Measurements from ENCODE around the gene CEP112. TPM values are rescaled to one million over a fixed set of nuclear protein-coding genes. Genes with fewer than 3 reads are reported as not detected.

The CEP112 gene
- total and polyA plus RNA-seq, 2 of the 8 experiments (the other 6 are each of a cell fraction or from before 2014, with no cell fraction given) = 0.62 to 3.1 TPM

DNA sequence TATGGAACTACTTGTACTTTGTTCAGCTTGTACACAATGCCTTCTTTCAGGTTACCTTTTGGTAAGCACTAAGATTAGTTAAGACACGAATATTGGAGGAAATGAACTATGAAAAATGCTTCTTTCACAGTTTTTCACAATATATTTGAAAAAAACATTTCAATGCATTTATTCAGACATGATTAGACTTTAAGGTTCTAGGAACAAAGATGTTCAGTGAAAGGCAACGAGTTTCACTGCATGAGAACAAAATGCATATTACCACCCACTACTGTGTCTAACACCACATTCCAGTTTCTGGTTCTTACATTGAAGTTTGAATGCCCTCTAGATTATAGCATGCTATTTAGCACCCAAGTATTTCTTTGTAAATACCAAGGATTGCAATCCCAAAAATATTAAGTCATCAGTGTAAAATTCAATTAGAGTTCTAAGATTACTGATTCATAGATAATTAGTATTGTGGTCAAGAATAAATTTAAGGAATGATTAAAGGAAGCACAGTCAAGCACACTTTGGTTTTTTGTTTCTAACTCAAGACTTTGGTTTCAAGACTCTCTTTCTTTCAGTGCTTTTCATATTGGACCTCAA, 261.7 kb downstream of the CEP112 start:
- WGBS, 2 experiments (ENCODE audit: extremely low coverage in 1 of 2, insufficient coverage in 1 of 2, insufficient read length in 1 of 2, insufficient replicate concordance in 2 of 2, low coverage in 1 of 2, low lambda C conversion rate in 2 of 2, missing lambda C conversion rate in 1 of 2) = 85% methylated on average over 2 of the region's 2 CpGs; no CpG with 5 or more reads in 1 of the 2 experiments
- FAIRE-seq (no peak), DNase-seq (ENCODE audit: low read depth in 1 of 2, low spot score in 2 of 2) (no peak)
- Histone ChIP-seq H3K4me1 (replicated peaks in 1 of 4; ENCODE audit: control insufficient read depth in 3 of 4, insufficient read depth in 4 of 4, low read length in 3 of 4) (no peaks in the 10 kb centered on the region), H3K9ac (replicated peaks in 1 of 4; ENCODE audit: extremely low read depth in 1 of 4, low read depth in 3 of 4, low read length in 3 of 4) (no peak overlapping the region), H2BK5ac (ENCODE audit: low read depth, low read length) (no peak overlapping the region), H3K23ac (ENCODE audit: insufficient read length) (no peak overlapping the region), H3K9me3 (ENCODE audit: insufficient read depth in 2 of 2, low read depth in 1 of 2, low read length in 1 of 2) (no peaks in the 10 kb centered on the region), H3K79me2 (ENCODE audit: control insufficient read depth in 1 of 2, insufficient read depth in 2 of 2, low read length in 2 of 2) (no peaks in the 10 kb centered on the region), H4K8ac (ENCODE audit: extremely low read depth, insufficient read depth, low read length) (no peak overlapping the region), H2BK12ac (ENCODE audit: low read depth, low read length) (no peak overlapping the region), H4K91ac (replicated peaks; ENCODE audit: insufficient read length, low read length) (no peak overlapping the region), H4K5ac (ENCODE audit: insufficient read length, low read depth, low read length) (no peak overlapping the region), H3K4me3 (ENCODE audit: extremely low read depth in 1 of 4, insufficient read depth in 2 of 4, low read depth in 3 of 4, low read length in 4 of 4) (no peak overlapping the region), H4K20me1 (replicated peaks in 1 of 2; ENCODE audit: control insufficient read depth in 1 of 2, insufficient read depth in 2 of 2, low read length in 2 of 2) (no peaks in the 10 kb centered on the region), H3K4ac (replicated peaks; ENCODE audit: insufficient read length, low read depth, low read length) (no peak overlapping the region), H3K36me3 (ENCODE audit: control insufficient read depth in 2 of 4, insufficient read depth in 4 of 4, low read length in 3 of 4) (no peaks in the 10 kb centered on the region), H2BK120ac (replicated peaks; ENCODE audit: low read depth, low read length) (no peak overlapping the region), H3K79me1 (ENCODE audit: low read depth, low read length) (no peaks in the 10 kb centered on the region), H3K18ac (ENCODE audit: extremely low read depth, low read length) (no peak overlapping the region), H3K27me3 (replicated peaks in 1 of 4; ENCODE audit: control insufficient read depth in 3 of 4, extremely low read depth in 1 of 4, insufficient read depth in 3 of 4, low read length in 3 of 4) (no peaks in the 10 kb centered on the region), H3K56ac (replicated peaks; ENCODE audit: insufficient read length, low read depth, low read length) (no peak overlapping the region), H2BK20ac (ENCODE audit: low read length) (no peak overlapping the region), H3K14ac (ENCODE audit: insufficient read length) (no peak overlapping the region), H2BK15ac (ENCODE audit: low read length) (no peak overlapping the region), H3K27ac (ENCODE audit: low read depth, low read length) (no peak overlapping the region), H2AK5ac (ENCODE audit: low read depth, low read length) (no peak overlapping the region), H2AFZ (ENCODE audit: low read length) (no peak overlapping the region), H3K23me2 (ENCODE audit: low read depth, low read length) (no peaks in the 10 kb centered on the region), H3K4me2 (ENCODE audit: insufficient read depth in 1 of 2, low read depth in 2 of 2, low read length in 2 of 2) (no peak overlapping the region)
- CTCF ChIA-PET (ENCODE audit: partially characterized antibody) = no interaction called here
- POLR2A ChIA-PET (ENCODE audit: partially characterized antibody) = no interaction called here
- no peak for TF ChIP-seq CEBPB (IDR thresholded peaks at IDR 0.05; ENCODE audit: low read depth, low read length)
- TF ChIP-seq MAFK (IDR thresholded peaks at IDR 0.05; ENCODE audit: low read depth, low read length) = no peak
- no peak for TF ChIP-seq JUN (IDR thresholded peaks at IDR 0.05; ENCODE audit: low read depth, low read length)
- no peak for TF ChIP-seq TAF1 (IDR thresholded peaks at IDR 0.05; ENCODE audit: low read depth, low read length)
- TF ChIP-seq FOSL1 (IDR thresholded peaks at IDR 0.05; ENCODE audit: insufficient read depth, low read depth, low read length) = no peak
- TF ChIP-seq EGR1 (IDR thresholded peaks at IDR 0.05; ENCODE audit: borderline replicate concordance, low read depth, low read length) = no peak

Data from H1 (cell line).